Smooth muscle cell (in vitro differentiated cells): Measurements from ENCODE around the gene CAPG. TPM values are rescaled to one million over a fixed set of nuclear protein-coding genes. Genes with fewer than 3 reads are reported as not detected.

Experiments used
- DNase-seq: peaks from one replicate; lab custom pipeline; 2025; ENCODE audit not compliant: unreplicated experiment; lab: John Stamatoyannopoulos, UW
- H2AFZ ChIP-seq: fragments of 200-600 bp; sonication (generic); 2 replicates; pipeline ENCODE4 v1.6.0; 2016; ENCODE audit warnings: antibody characterized with exemption, low read depth, mild to moderate bottlenecking
- H3F3A ChIP-seq: fragments of 200-600 bp; sonication (generic); 2 replicates; pipeline ENCODE4 v1.6.0; 2017; ENCODE audit warnings: antibody characterized with exemption, low read depth
- H3K27ac ChIP-seq: fragments of 200-600 bp; sonication (generic); 2 replicates; pipeline ENCODE4 v1.5.1; 2016; ENCODE audit warnings: low read depth, mild to moderate bottlenecking
- H3K27me3 ChIP-seq: fragments of 200-600 bp; sonication (generic); 2 replicates; pipeline ENCODE4 v1.6.1; 2016; ENCODE audit warnings: low read depth, mild to moderate bottlenecking
- H3K36me3 ChIP-seq: fragments of 200-600 bp; sonication (generic); 2 replicates; pipeline ENCODE4 v1.5.1; 2016; ENCODE audit warnings: low read depth
- H3K4me1 ChIP-seq: fragments of 200-600 bp; sonication (generic); 2 replicates; pipeline ENCODE4 v1.5.1; 2016; ENCODE audit warnings: low read depth
- H3K4me2 ChIP-seq: fragments of 200-600 bp; sonication (generic); 2 replicates; pipeline ENCODE4 v1.6.0; 2016; ENCODE audit warnings: mild to moderate bottlenecking
- H3K4me3 ChIP-seq: fragments of 200-600 bp; sonication (generic); 2 replicates; pipeline ENCODE4 v1.5.1; 2016; ENCODE audit warnings: mild to moderate bottlenecking
- H3K79me2 ChIP-seq: fragments of 200-600 bp; sonication (generic); 2 replicates; pipeline ENCODE4 v1.6.0; 2016; ENCODE audit warnings: low read depth, mild to moderate bottlenecking
- H3K9ac ChIP-seq: fragments of 200-600 bp; sonication (generic); 2 replicates; pipeline ENCODE4 v1.6.0; 2016; ENCODE audit warnings: low read depth
- H3K9me3 ChIP-seq: fragments of 200-600 bp; sonication (generic); replicated peaks from 2 replicates; pipeline ENCODE4 v1.5.1; 2016; ENCODE audit warnings: low read depth
- H4K20me1 ChIP-seq: fragments of 200-600 bp; sonication (generic); 2 replicates; pipeline ENCODE4 v1.6.0; 2016; ENCODE audit warnings: low read depth
- CTCF ChIP-seq: fragments of 200-600 bp; sonication (generic); IDR thresholded peaks from 2 replicates; pipeline ENCODE4 v1.5.1; 2017; ENCODE audit warnings: borderline replicate concordance, mild to moderate bottlenecking, antibody characterized with exemption; ENCODE audit not compliant: insufficient read depth, poor library complexity, severe bottlenecking
- WGBS: methylation state at CpG from one replicate; pipeline ENCODE4 v1.1.7; 2016; ENCODE audit warnings: low lambda C conversion rate; 5-methylcytosine and 5-hydroxymethylcytosine counted together
- polyA plus RNA-seq: library from polyadenylated mRNA; unstranded; fragments of >200 nt; fragmentation: Nextera tagmentation; extraction: Ambion mirVana; gene quantifications from 2 replicates; pipeline ENCODE4 v1.2.1, GENCODE V29; 2016
- total RNA-seq: library from RNA; depleted of rRNA; stranded (reverse); fragments of >200 nt; gene quantifications from 2 replicates; pipeline ENCODE4 v1.2.3, GENCODE V29; 2014

The CAPG gene
- total and polyA plus RNA-seq, 2 experiments from 2014 or later: 51.6 to 96.2 TPM

DNA sequence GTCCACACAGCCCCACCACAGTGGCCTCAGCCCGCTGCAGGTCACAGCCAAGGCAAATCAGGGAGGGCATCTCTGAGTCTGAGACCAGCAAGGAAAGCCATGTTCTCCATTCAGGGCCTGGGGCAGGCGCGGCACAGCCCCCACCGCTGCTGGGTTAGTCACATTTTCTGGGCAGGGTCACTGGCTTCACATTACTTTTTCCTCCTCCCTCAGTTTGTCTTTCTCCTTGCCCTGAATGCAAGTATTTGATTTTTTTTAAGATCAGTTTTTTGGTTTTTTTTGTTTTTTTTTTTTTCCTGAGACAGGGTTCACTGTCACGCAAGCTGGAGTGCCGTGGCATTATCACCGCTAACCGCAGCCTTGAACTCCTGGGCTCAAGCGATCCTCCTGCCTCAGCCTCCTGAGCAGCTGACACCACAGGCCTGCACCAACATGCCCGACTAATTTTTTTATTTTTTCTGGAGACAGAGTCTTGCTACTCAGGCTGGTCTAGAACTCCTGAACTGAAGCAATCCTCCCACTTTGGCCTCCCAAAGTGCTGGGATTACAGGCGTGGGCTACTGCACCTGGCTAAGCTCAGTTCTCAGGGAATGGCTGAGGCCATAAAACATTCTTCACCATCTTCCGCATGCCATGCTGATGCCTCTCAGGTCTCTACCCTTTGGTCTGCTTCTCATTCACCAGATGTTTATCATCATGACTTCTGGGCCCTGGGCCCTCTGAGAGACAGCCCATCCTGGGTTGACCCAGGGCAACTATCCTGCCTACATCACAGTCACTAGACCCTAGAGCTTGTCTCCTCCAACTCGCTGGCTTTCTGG, 628 bp upstream of the CAPG start:
- no peak overlapping the region for H3K9ac ChIP-seq
- H3K79me2 ChIP-seq: peaks cover 5% of the 10 kb centered on the region
- peaks cover 4% of the 10 kb centered on the region for H3K4me1 ChIP-seq
- no peaks in the 10 kb centered on the region for H3K36me3 ChIP-seq
- 82% methylated on average over 13 of the region's 13 CpGs for WGBS
- TF ChIP-seq CTCF: no peak
- H2AFZ ChIP-seq: no peak overlapping the region
- H3F3A ChIP-seq: peaks cover 4% of the 10 kb centered on the region
- DNase-seq: no peak
- no peak overlapping the region for H3K4me2 ChIP-seq
- no peaks in the 10 kb centered on the region for H3K9me3 ChIP-seq
- no peaks in the 10 kb centered on the region for H4K20me1 ChIP-seq
- no peak overlapping the region for H3K4me3 ChIP-seq
- no peak overlapping the region for H3K27ac ChIP-seq
- no peaks in the 10 kb centered on the region for H3K27me3 ChIP-seq

DNA sequence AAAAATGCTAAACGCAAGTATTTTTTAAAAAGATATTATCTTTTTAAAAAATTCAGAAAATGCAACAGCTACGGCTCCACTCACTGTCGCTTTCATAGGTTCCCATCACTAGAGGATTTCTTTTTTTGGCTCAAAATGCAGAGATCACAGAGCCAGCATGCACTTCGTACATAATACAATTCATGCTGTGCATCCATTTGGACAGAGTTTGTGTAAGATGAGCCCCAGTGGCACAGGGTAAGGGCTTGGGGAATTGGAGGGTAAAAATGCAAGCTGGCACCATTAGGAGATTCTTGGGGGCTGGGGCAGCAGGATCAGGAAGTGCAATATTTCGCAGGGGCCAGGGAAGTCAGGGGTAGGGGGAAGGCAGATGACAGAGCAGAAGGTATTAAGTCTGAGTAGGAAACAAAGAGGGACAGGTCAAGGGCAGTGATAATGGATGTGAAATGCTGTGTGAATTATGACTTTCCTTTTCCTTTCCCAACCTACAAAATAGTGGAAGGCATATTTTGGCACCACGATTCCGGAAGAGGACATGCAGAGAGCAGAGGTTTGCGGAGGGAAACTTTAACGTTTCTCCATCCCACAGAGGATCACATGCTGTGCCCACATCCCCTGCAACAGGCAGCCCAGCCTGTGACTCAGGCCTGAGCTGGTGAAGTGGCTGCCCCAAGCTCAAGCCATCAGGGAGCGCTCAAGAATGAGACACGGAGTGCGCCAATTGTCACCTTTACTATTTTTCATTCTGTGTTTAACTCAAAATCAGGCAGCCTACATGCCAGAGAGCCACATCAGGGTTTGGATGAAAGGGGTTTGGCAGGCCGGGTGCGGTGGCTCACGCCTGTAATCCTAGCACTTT, 4.7 kb downstream of the CAPG start:
- DNase-seq: no peak
- 75% methylated on average over 15 of the region's 15 CpGs for WGBS
- no peak overlapping the region for H3K4me2 ChIP-seq
- TF ChIP-seq CTCF: no peak
- no peaks in the 10 kb centered on the region for H3F3A ChIP-seq
- peak overlapping the region; percentile 38 for H3K27ac ChIP-seq
- no peak overlapping the region for H3K9ac ChIP-seq
- H3K79me2 ChIP-seq: peaks cover 13% of the 10 kb centered on the region
- H3K36me3 ChIP-seq: no peaks in the 10 kb centered on the region
- no peak overlapping the region for H3K4me3 ChIP-seq
- H4K20me1 ChIP-seq: no peaks in the 10 kb centered on the region
- H3K9me3 ChIP-seq: no peaks in the 10 kb centered on the region
- H3K27me3 ChIP-seq: no peaks in the 10 kb centered on the region
- H2AFZ ChIP-seq: no peak overlapping the region
- H3K4me1 ChIP-seq: no peaks in the 10 kb centered on the region

DNA sequence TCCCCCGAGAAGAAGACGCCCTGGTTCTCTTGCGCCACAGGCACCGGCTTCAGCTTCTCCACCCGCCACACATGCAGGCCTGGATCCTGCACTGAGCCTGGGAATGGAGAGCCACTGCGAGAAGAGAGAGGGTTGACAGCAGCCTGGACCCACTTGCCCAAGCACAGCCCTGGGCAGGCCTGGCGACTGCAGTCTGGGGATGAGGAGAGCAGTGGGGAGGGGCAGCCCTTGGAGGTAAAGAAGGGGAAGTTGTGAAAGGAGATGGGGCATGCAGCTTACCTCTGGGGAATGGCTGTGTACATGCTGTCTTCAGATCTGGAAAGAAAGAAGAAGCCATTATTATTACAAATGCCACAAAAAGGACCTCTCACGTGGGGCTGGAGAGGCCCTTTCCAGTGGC, 8.3 kb downstream of the CAPG start:
- Histone ChIP-seq H3K27ac (no peak overlapping the region), H3K4me1 (no peaks in the 10 kb centered on the region), H3K79me2 (peaks cover 13% of the 10 kb centered on the region), H3K9me3 (no peaks in the 10 kb centered on the region), H3K9ac (no peak overlapping the region), H3K36me3 (no peaks in the 10 kb centered on the region), H3F3A (no peaks in the 10 kb centered on the region), H3K4me2 (no peak overlapping the region), H4K20me1 (no peaks in the 10 kb centered on the region), H3K4me3 (no peak overlapping the region), H3K27me3 (no peaks in the 10 kb centered on the region), H2AFZ (no peak overlapping the region)
- TF ChIP-seq CTCF: no peak
- 95% methylated on average over 8 of the region's 8 CpGs for WGBS
- no peak for DNase-seq
